ENCODE measurements around the gene LCE7A.

DNA sequence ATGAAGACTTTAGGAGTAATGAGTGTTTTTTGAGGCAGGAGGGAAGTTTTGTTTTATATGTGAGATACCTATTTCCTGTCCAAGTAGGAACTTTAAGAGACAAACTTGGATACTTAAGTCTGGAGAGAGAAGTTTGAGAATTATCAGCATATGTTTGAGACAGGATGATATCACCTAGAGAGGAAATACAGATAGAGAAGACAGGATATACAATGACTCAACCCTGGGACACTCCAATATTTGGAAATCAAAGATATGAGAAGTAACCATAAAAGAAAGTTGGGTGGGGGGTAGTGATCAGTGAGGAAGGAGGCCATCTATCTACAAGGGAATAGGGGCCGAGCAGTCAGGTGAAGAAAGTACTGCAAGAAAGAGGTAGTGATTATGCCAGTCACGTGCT lies 6.5 kb downstream of the LCE7A start:
- TF ChIP-seq POLR2A (IDR thresholded peaks at IDR 0.05) (no peak), EP300 (IDR thresholded peaks at IDR 0.05) (no peak)
- TF ChIP-seq, protein P1, sequence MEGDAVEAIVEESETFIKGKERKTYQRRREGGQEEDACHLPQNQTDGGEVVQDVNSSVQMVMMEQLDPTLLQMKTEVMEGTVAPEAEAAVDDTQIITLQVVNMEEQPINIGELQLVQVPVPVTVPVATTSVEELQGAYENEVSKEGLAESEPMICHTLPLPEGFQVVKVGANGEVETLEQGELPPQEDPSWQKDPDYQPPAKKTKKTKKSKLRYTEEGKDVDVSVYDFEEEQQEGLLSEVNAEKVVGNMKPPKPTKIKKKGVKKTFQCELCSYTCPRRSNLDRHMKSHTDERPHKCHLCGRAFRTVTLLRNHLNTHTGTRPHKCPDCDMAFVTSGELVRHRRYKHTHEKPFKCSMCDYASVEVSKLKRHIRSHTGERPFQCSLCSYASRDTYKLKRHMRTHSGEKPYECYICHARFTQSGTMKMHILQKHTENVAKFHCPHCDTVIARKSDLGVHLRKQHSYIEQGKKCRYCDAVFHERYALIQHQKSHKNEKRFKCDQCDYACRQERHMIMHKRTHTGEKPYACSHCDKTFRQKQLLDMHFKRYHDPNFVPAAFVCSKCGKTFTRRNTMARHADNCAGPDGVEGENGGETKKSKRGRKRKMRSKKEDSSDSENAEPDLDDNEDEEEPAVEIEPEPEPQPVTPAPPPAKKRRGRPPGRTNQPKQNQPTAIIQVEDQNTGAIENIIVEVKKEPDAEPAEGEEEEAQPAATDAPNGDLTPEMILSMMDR (IDR thresholded peaks at IDR 0.05) = no peak
